Uterus (tissue), 2 donors: Measurements from ENCODE around the gene RASAL2.

Experiments used
- POLR2A ChIP-seq, 2 donors: fragments of 450-650 bp; IDR thresholded peaks; one replicate each; pipeline ENCODE4 v1.6.1; 2016; ENCODE audit warnings: antibody characterized with exemption in 2 of 2, mild to moderate bottlenecking in 1 of 2, moderate library complexity in 1 of 2
- TF ChIP-seq, protein P1 (sequence below), 4 experiments: fragments of 200-600 bp in 2 of 4; fragments of 450-650 bp in 2 of 4; sonication (generic) in 2 of 4; IDR thresholded peaks; one replicate each; pipeline ENCODE4 v1.5.1; 2016 to 2019; ENCODE audit warnings: antibody characterized with exemption in 4 of 4, mild to moderate bottlenecking in 2 of 4, moderate library complexity in 1 of 4

DNA sequence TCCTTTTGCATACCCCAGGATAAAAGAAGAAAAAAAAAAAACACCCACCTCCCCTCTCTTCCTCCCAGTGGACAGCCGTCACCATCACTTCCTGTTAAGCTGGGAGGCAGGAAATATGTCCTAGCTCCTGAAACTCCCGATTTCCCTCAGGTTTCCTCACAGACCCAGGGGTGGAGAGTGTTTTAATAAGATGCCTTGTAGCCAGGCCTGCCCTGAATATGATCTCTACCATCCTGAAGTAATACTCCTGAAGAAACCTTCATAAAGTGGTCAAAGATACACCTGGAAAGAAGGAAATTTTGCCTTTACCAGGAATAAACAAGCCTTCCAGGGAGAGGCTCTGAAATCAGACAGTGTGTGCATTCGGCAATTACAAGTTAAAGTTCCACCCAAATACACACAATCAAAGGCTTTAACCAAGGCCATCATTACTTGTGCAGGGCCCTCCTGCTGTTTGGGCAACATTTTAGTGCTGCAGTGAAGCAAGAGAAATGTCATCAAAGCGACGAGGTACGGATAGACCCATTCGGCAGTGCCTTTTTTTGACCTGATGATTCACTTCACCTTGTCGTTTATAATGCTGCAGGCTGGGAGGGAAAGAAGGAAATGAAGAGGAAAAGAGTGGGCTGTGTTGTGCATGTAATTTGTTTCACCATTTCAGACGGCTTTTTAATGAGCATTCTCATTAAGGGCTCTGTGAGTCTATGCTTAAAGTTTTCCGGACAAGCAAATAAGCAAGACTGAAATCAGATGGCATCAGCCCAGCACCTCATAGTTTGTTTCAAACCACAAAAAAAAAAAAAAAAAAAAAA, 41.0 kb upstream of the RASAL2 start:
- TF ChIP-seq, protein P1, sequence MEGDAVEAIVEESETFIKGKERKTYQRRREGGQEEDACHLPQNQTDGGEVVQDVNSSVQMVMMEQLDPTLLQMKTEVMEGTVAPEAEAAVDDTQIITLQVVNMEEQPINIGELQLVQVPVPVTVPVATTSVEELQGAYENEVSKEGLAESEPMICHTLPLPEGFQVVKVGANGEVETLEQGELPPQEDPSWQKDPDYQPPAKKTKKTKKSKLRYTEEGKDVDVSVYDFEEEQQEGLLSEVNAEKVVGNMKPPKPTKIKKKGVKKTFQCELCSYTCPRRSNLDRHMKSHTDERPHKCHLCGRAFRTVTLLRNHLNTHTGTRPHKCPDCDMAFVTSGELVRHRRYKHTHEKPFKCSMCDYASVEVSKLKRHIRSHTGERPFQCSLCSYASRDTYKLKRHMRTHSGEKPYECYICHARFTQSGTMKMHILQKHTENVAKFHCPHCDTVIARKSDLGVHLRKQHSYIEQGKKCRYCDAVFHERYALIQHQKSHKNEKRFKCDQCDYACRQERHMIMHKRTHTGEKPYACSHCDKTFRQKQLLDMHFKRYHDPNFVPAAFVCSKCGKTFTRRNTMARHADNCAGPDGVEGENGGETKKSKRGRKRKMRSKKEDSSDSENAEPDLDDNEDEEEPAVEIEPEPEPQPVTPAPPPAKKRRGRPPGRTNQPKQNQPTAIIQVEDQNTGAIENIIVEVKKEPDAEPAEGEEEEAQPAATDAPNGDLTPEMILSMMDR (IDR thresholded peaks at IDR 0.05): no peak
- no peak for TF ChIP-seq POLR2A (IDR thresholded peaks at IDR 0.05)
